Thymus (tissue), 11 donors: ENCODE data around the gene WDR49. TPM values are rescaled to one million over a fixed set of nuclear protein-coding genes. Genes with fewer than 3 reads are reported as not detected.
"Not testable (repeated sequence)": the region's sequence is repeated elsewhere in the genome, so short reads cannot be mapped to it uniquely, and the experiment has no call there.

Experiments
- DNase-seq, 9 donors: peaks; one replicate each; pipeline ENCODE4 v3.0.0-alpha.2; 2013; ENCODE audit warnings: low spot score in 9 of 9, low read depth in 6 of 9, missing footprints in 1 of 9
- H3K27ac ChIP-seq, 2 donors: one replicate each; pipeline ENCODE4 v1.5.1; 2013; ENCODE audit warnings: control low read depth in 1 of 2, low read depth in 1 of 2, low read length in 1 of 2, mild to moderate bottlenecking in 1 of 2, moderate library complexity in 1 of 2
- H3K27me3 ChIP-seq, 2 donors: one replicate each; pipeline ENCODE4 v1.5.1; 2013; ENCODE audit warnings: low read length in 1 of 2; ENCODE audit not compliant: control insufficient read depth in 2 of 2, insufficient read depth in 1 of 2
- H3K36me3 ChIP-seq, 2 donors: one replicate each; pipeline ENCODE4 v1.5.1; 2013; ENCODE audit warnings: low read length in 1 of 2, mild to moderate bottlenecking in 1 of 2, moderate library complexity in 1 of 2; ENCODE audit not compliant: control insufficient read depth in 2 of 2, insufficient read depth in 2 of 2
- H3K4me1 ChIP-seq, 2 donors: one replicate each; pipeline ENCODE4 v1.5.1; 2013; ENCODE audit warnings: low read length in 2 of 2; ENCODE audit not compliant: control insufficient read depth in 2 of 2, insufficient read depth in 2 of 2
- H3K4me3 ChIP-seq, 2 donors: one replicate each; pipeline ENCODE4 v1.5.1; 2013; ENCODE audit warnings: low read length in 2 of 2, control low read depth in 1 of 2, mild to moderate bottlenecking in 1 of 2
- H3K9me3 ChIP-seq, 2 donors: one replicate each; pipeline ENCODE4 v1.5.1; 2013; ENCODE audit warnings: low read length in 1 of 2, mild to moderate bottlenecking in 1 of 2; ENCODE audit not compliant: control insufficient read depth in 2 of 2, insufficient read depth in 1 of 2
- WGBS: extraction: QIAGEN DNeasy Blood & Tissue Kit; methylation state at CpG from one replicate; pipeline ENCODE4 v1.1.7; 2013; 5-methylcytosine and 5-hydroxymethylcytosine counted together
- polyA plus RNA-seq: library from polyadenylated mRNA; stranded (reverse); fragments of 200-250 nt; gene quantifications from one replicate; pipeline ENCODE4 v1.2.3, GENCODE V29; 2013
- total RNA-seq: library from RNA; stranded (reverse); fragments of 120-200 nt; gene quantifications from one replicate; pipeline ENCODE4 v1.2.4, GENCODE V29; 2013
- donor health status: healthy.

Gene WDR49
- total and polyA plus RNA-seq, 2 donors = 0.14 to 0.90 TPM

- no peaks in the 10 kb centered on the region for H3K9me3 ChIP-seq
- H3K36me3 ChIP-seq = no peaks in the 10 kb centered on the region
- DNase-seq = no peak
- no peaks in the 10 kb centered on the region for H3K27me3 ChIP-seq
- no peaks in the 10 kb centered on the region for H3K4me1 ChIP-seq
- H3K4me3 ChIP-seq = no peak overlapping the region
- 11% methylated on average over 2 of the region's 2 CpGs for WGBS
- no peak overlapping the region for H3K27ac ChIP-seq
Observed at GRCh38 chr3:167650459-167650858, 3.3 kb downstream of the WDR49 start.

- DNase-seq = no peak
- Histone ChIP-seq H3K27ac (no peak overlapping the region), H3K27me3 (no peaks in the 10 kb centered on the region), H3K9me3 (no peaks in the 10 kb centered on the region), H3K36me3 (no peaks in the 10 kb centered on the region), H3K4me1 (no peaks in the 10 kb centered on the region), H3K4me3 (no peak overlapping the region)
- whole genome bisulfite sequencing = 96% methylated on average over 1 of the region's 1 CpG
Observed at GRCh38 chr3:167649746-167650145, 4.0 kb downstream of the WDR49 start.

GRCh38 chr3:167644611-167645010 is 9.1 kb downstream of the WDR49 start:
- Histone ChIP-seq H3K27ac (no peak overlapping the region), H3K4me1 (no peaks in the 10 kb centered on the region), H3K27me3 (no peaks in the 10 kb centered on the region), H3K9me3 (no peaks in the 10 kb centered on the region), H3K4me3 (no peak overlapping the region), H3K36me3 (no peaks in the 10 kb centered on the region)
- 91% methylated on average over 1 of the region's 1 CpG for WGBS
- DNase-seq = no peak

GRCh38 chr3:167631471-167631870 is 22.3 kb downstream of the WDR49 start:
- no peaks in the 10 kb centered on the region for H3K9me3 ChIP-seq
- 69% methylated on average over 5 of the region's 5 CpGs for WGBS
- H3K4me3 ChIP-seq = no peak overlapping the region
- DNase-seq = no peak
- no peaks in the 10 kb centered on the region for H3K36me3 ChIP-seq
- H3K27me3 ChIP-seq = no peaks in the 10 kb centered on the region
- H3K4me1 ChIP-seq = no peaks in the 10 kb centered on the region
- no peak overlapping the region for H3K27ac ChIP-seq

- no peak for DNase-seq
- H3K9me3 ChIP-seq = no peaks in the 10 kb centered on the region
- no peak overlapping the region for H3K27ac ChIP-seq
Observed at GRCh38 chr3:167626490-167626889, 27.3 kb downstream of the WDR49 start.

GRCh38 chr3:167615030-167615429 is 38.7 kb downstream of the WDR49 start:
- WGBS = 95% methylated on average over 3 of the region's 3 CpGs

More at GRCh38 chr3:167626490-167626889, 27.3 kb downstream of the WDR49 start:
- Histone ChIP-seq H3K36me3 (no peaks in the 10 kb centered on the region), H3K27me3 (no peaks in the 10 kb centered on the region), H3K4me3 (no peak overlapping the region), H3K4me1 (no peaks in the 10 kb centered on the region)

GRCh38 chr3:167614196-167614595 is 39.5 kb downstream of the WDR49 start:
- not testable (repeated sequence) for DNase-seq, H3K4me3 ChIP-seq, H3K4me1 ChIP-seq, H3K36me3 ChIP-seq, H3K27ac ChIP-seq, H3K27me3 ChIP-seq, H3K9me3 ChIP-seq
- WGBS = 93% methylated on average over 5 of the region's 5 CpGs

More at GRCh38 chr3:167615030-167615429, 38.7 kb downstream of the WDR49 start:
- DNase-seq = no peak
- Histone ChIP-seq H3K36me3 (no peaks in the 10 kb centered on the region), H3K9me3 (no peaks in the 10 kb centered on the region), H3K27ac (no peak overlapping the region), H3K4me3 (no peak overlapping the region), H3K27me3 (no peaks in the 10 kb centered on the region), H3K4me1 (no peaks in the 10 kb centered on the region)

GRCh38 chr3:167611718-167612117 is 42.0 kb downstream of the WDR49 start:
- 92% methylated on average over 2 of the region's 2 CpGs for WGBS
- DNase-seq = no peak
- no peak overlapping the region for H3K4me3 ChIP-seq
- H3K27ac ChIP-seq = no peak overlapping the region
- H3K4me1 ChIP-seq = no peaks in the 10 kb centered on the region
- no peaks in the 10 kb centered on the region for H3K9me3 ChIP-seq
- H3K36me3 ChIP-seq = no peaks in the 10 kb centered on the region
- no peaks in the 10 kb centered on the region for H3K27me3 ChIP-seq

- DNase-seq = no peak
- H3K4me1 ChIP-seq = no peaks in the 10 kb centered on the region
- H3K36me3 ChIP-seq = no peaks in the 10 kb centered on the region
- no peak overlapping the region for H3K27ac ChIP-seq
- no peaks in the 10 kb centered on the region for H3K9me3 ChIP-seq
- no peaks in the 10 kb centered on the region for H3K27me3 ChIP-seq
- no peak overlapping the region for H3K4me3 ChIP-seq
- WGBS = 93% methylated on average over 5 of the region's 5 CpGs
Observed at GRCh38 chr3:167609156-167609555, 44.6 kb downstream of the WDR49 start.

- no peaks in the 10 kb centered on the region for H3K4me1 ChIP-seq
- no peak overlapping the region for H3K27ac ChIP-seq
- H3K9me3 ChIP-seq = no peaks in the 10 kb centered on the region
- H3K27me3 ChIP-seq = no peaks in the 10 kb centered on the region
- no peak for DNase-seq
- H3K4me3 ChIP-seq = no peak overlapping the region
- 98% methylated on average over 3 of the region's 3 CpGs for WGBS
- H3K36me3 ChIP-seq = no peaks in the 10 kb centered on the region
Observed at GRCh38 chr3:167606836-167607235, 46.9 kb downstream of the WDR49 start.
